ENCODE measurements around the gene HS1BP3. TPM values are rescaled to one million over a fixed set of nuclear protein-coding genes. Genes with fewer than 3 reads are reported as not detected.

The HS1BP3 gene
- total RNA-seq, 1 donor from 2014 or later: 49.9 TPM

GRCh38 chr2:20629581-20630171 lies 21.2 kb downstream of the HS1BP3 start:
- no peak for DNase-seq

- DNase-seq: no peak
These were observed 21.7 kb downstream of the HS1BP3 start for GRCh38 chr2:20629181-20629580.

- DNase-seq: no peak
These were observed 23.1 kb downstream of the HS1BP3 start for GRCh38 chr2:20627712-20628380.

GRCh38 chr2:20626698-20627513 lies 24.0 kb downstream of the HS1BP3 start:
- no peak for DNase-seq

GRCh38 chr2:20626392-20626697 lies 24.6 kb downstream of the HS1BP3 start:
- no peak for DNase-seq

GRCh38 chr2:20625491-20626391 lies 25.2 kb downstream of the HS1BP3 start:
- no peak for DNase-seq

GRCh38 chr2:20624884-20625485 lies 25.9 kb downstream of the HS1BP3 start:
- no peak for DNase-seq

GRCh38 chr2:20624156-20624883 lies 26.6 kb downstream of the HS1BP3 start:
- no peak for DNase-seq

- DNase-seq: no peak
These were observed 27.1 kb downstream of the HS1BP3 start for GRCh38 chr2:20623741-20624155.

GRCh38 chr2:20623241-20623640 lies 27.7 kb downstream of the HS1BP3 start:
- no peak for DNase-seq

GRCh38 chr2:20622731-20623130 lies 28.2 kb downstream of the HS1BP3 start:
- no peak for DNase-seq

GRCh38 chr2:20622296-20622686 lies 28.6 kb downstream of the HS1BP3 start:
- no peak for DNase-seq

- no peak for DNase-seq
These were observed 29.3 kb downstream of the HS1BP3 start for GRCh38 chr2:20621366-20622295.

- no peak for DNase-seq
These were observed 30.1 kb downstream of the HS1BP3 start for GRCh38 chr2:20620696-20621365.

- no peak for DNase-seq
These were observed 30.6 kb downstream of the HS1BP3 start for GRCh38 chr2:20620271-20620681.

GRCh38 chr2:20619624-20620024 lies 31.3 kb downstream of the HS1BP3 start:
- DNase-seq: no peak

- DNase-seq: no peak
These were observed 31.9 kb downstream of the HS1BP3 start for GRCh38 chr2:20618886-20619521.

GRCh38 chr2:20618468-20618885 lies 32.4 kb downstream of the HS1BP3 start:
- DNase-seq: no peak

GRCh38 chr2:20617892-20618467 lies 32.9 kb downstream of the HS1BP3 start:
- peak; percentile 97 for DNase-seq

Measured in dermis blood vessel endothelial cell (primary cell).